NCI-H345 treated with DMSO at 0.1 percent for 48 hours (cell line): Measurements from ENCODE around the gene PRKD2.
A peak's percentile ranks its signal among the peaks of the same experiment; 100 is the strongest.
"Not testable (repeated sequence)": the region's sequence is repeated elsewhere in the genome, so short reads cannot be mapped to it uniquely, and the experiment has no call there.

ENCODE experiments used
- DNase-seq: peaks from one replicate; lab custom pipeline; 2025; ENCODE audit not compliant: unreplicated experiment; lab: John Stamatoyannopoulos, UW

The PRKD2 gene

DNA sequence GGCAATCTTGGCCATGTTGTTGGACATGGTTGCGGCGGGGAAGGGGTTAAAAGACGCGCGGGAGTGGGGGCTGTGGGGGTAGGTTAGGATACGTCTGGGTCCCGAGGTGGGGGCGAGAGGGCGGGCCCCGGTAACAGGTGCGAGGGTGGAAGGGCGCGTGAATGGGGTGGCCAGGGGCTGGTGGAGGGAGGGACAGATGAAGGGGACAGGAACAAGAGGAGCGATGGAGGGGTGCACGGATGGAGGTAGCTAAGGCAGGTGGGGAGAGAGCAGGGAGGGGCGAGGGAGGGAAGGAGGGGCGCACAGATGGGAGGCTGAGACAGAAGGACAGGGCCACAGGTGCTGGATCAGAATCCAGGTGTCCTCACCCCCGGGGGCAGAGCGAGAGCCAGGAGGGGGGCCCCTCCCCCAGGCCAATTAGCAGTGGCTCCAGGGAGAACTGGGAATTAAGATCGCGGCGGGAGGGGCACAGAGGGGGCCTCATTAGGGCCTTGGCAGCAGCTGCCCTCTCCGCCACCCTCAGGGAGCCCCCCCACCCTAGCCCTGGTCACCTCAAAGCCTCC is 82.2 kb downstream of the PRKD2 start:
- peak; percentile 33 for DNase-seq

DNA sequence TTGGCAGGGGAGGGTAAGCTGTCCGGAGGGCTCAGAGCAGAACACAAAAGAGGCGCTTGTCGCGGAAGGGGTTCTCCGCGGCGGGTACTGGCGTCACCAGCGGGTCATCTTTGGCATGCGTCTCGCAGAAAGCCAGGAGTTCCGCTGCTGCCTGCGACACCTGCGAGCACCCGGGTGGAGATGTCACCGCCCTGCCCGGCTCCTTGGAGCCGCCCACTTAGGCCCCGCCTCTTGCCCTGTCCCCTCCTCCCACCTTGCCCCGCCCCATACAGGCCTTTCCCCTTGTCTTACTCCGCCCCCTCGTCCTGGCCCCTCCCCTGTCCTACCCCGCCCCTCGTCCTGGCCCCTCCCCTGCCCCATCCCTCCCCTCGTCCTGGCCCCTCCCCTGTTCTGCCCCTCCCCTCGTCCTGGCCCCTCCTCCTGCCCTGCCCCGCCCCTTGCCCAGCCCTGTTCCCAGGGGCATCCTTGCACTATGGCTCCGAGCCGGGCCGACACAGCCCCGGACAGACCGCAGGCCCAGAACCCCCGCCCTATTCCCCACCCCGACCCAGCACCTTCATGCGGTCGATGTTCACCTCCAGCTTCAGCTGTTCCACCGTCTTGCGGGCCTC is 82.8 kb downstream of the PRKD2 start:
- peak; percentile 30 for DNase-seq

DNA sequence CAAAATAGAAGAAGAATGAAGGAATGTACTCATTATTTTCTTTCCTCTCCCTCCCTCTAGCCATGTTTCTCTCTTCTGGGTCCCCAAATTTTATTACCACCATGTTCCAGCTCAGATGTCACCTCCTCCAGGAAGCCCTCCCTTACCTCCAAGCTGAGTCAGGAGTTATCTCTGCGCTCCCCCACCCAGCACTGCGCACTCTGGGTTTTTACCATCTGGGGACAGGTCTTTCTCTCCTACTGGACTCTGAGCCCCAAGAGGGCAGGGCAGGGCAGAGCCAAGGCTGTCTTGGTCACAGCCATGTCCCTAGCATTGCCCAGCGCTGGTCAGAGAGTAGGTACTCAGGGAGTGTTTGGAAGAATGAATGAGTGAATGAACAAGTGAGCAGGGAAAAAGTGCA is 83.8 kb downstream of the PRKD2 start:
- DNase-seq: no peak

DNA sequence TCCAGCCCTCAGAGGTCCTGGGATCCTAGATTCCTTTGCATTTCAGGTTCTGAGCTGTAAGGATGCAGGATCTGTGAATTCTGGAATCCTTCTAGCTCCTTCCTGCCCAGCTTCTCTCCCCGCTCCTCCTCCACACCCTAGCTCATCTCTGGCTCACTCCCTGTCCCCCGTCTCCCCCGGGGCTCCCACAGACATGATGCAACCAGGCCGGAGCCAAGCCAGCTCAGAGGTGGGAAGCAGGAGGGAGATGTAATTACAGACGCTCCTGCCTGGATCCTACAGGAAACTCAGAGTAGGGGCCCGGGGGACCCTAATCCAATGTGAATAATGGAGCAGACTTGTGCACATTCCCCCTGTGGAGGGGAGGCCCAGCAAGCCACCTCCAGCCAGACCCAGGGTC is 85.4 kb downstream of the PRKD2 start:
- DNase-seq: no peak

DNA sequence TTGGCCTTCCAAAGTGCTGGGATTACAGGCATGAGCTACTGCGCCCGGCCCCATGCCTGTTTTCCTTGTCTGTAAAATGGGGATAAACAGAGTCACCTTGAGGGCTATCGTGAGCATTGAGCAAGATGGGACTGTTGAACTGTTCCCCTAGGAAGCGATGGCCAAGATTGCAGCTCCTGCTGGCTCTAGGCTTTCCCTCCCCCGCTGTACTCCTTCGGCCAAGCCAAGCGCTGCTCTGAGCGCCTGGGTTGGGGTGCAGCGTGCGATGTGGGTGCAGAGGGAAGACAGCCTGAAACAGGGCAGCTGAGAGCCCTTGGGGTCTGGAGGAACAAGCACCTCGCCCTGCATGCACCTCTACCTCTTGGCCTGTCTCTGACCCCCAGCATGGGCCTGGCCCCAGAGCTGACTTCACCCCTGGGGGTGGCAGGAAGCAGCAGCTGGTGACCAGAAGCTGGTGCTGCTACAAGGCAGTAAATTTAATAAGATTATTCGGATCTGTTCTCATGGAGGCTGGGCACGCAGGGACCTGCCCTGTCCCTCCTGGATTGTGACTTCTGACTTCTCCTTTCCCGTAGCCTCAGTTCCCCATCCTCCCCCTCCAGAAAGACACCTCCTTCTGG is 86.2 kb downstream of the PRKD2 start:
- no peak for DNase-seq

DNA sequence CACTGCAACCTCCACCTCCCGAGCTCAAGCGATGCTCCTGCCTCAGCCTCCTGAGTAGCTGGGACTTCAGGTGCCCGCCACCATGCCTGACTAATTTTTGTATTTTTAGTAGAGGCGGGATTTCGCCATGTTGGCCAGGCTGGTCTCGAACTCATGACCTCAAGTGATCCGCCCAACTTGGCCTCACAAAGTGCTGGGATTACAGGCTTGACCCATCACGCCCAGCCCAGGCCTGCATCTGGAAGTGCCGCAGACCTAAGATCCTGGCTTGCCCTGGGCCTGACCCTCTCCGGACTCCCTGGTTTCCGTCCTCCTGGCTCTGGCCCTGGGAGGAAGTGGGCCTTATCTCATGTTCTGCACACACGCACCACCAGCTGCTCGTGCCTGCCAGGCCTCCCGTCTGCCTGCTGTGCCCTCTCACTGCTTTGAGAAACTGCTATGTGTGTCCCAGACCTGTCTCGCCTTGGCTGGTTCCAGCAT is 87.3 kb downstream of the PRKD2 start:
- no peak for DNase-seq

DNA sequence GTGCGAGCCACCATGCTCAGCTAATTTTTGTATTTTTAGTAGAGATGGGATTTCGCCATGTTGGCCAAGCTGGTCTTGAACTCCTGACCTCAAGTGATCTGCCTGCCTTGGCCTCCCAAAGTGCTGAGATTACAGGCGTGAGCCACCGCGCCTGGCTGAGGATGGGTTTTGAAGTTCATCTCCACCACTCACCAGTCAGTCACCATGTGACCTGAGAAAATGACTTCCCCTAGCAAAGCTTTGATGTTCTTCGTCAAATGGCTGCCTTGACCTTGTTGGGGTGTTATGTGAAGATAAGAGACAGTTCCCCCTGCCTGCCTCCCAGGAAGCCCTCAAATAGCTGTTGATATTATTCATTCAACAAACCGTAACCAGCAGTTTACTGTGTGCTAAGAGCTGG is 87.9 kb downstream of the PRKD2 start:
- not testable (repeated sequence) for DNase-seq

DNA sequence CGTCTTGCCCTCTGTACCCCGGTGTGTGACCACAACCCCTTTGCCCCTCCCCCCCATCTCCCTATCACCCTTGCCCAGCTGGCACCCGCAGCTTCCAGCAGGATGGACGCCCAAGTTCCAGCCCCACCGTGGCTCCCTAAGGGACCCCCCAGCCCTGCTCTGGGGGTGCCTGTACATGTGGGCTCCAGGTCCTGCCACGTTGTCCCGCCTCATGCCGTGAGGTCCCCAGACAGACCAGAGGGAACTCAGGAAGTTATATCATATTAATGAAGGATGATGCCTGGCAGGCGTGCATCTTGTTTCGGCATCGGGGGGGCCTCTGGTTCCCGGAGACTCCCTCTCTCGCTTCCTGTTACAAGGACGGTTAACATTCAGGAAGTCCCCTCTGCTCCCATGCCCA is 90.5 kb downstream of the PRKD2 start:
- no peak for DNase-seq

DNA sequence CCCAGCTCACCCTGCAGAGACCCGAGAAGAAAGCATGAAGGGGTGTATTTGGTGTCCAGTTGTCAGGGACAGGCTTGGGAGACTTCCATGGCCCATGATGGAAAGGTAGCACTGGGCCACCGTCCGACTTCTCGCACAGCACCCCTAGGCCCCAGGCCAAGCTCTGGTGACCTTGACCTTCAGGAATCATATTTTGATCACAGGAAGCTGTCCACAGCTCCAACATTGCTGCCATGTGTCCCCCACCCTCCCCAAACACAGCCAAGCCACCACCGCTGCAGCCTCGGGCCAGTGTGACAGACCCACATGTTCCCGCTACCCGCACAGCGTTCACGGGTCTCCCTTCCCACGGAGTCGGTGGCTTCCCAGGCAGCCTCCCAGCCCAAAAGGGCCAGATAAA is 91.2 kb downstream of the PRKD2 start:
- DNase-seq: no peak

DNA sequence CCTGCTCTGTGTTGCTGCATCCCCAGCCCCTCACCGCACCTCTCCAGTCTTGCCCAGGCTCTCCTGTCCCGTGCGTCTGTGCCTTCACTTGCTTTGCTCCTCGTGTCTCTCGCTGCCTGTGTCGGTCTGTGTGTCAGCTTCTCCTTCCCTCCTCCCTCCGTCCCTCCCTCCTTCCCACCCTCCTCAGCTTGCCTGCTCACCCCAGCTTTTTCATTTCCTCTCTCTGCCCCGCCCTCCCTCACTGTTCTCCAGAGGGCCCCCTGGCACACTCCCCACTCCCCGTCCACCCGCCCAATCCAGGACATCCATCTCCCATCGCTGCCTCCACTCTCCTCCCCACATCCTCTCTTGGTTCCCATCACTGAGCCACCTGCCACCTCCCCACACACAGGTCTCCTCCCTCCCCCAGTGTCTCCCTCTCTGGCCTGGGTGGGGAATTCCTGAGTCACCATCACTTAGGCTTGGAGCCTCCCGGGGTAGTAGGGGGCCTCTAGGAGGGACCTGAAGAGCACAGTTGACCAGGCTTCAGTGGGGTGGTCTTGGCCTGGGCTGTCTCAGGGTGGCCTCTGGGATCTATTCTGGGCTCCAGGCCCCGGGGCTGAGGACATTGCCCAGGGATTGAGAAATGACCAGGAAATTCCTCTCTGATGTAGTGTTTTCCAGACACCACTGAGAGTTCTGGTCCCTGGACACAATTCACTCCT is 91.8 kb downstream of the PRKD2 start, which contains the start of gene PTGIR:
Gene PTGIR, minus strand, starts transcription at position 132 of the 704 bp plus-strand sequence. CDS start 864 bp downstream, outside the sequence.
- no peak for DNase-seq
